OCI-LY3 (cell line): ENCODE measurements around the gene CDH15.

Source experiments
- H2AFZ ChIP-seq: fragments of 200-600, 300-600 bp; shearing (Covaris generic); 2 replicates; pipeline ENCODE4 v1.6.0; 2014; ENCODE audit warnings: antibody characterized with exemption, low read depth, low read length
- H3K27ac ChIP-seq: fragments of 200-600, 300-600 bp; sonication (generic); 2 replicates; pipeline ENCODE4 v1.5.1; 2014; ENCODE audit warnings: mild to moderate bottlenecking, low read length, moderate library complexity, mixed read lengths
- H3K27me3 ChIP-seq: fragments of 200-600, 300-600 bp; sonication (generic); 2 replicates; pipeline ENCODE4 v1.6.1; 2014; ENCODE audit warnings: low read depth, low read length, mixed read lengths
- H3K36me3 ChIP-seq: fragments of 200-600, 300-600 bp; sonication (generic); replicated peaks from 2 replicates; pipeline ENCODE3; 2014; ENCODE audit warnings: low read depth, low read length, mixed read lengths
- H3K4me1 ChIP-seq: fragments of 300-600, 200-600 bp; sonication (generic); 2 replicates; pipeline ENCODE4 v1.6.1; 2014; ENCODE audit warnings: low read length, mixed read lengths
- H3K4me2 ChIP-seq: fragments of 200-600, 300-600 bp; sonication (generic); 2 replicates; pipeline ENCODE4 v1.6.1; 2014; ENCODE audit warnings: low read length, mixed read lengths
- H3K4me3 ChIP-seq: fragments of 300-600, 200-600 bp; sonication (generic); 2 replicates; pipeline ENCODE4 v1.5.1; 2014; ENCODE audit warnings: antibody characterized with exemption, mild to moderate bottlenecking, low read length, moderate library complexity
- H3K79me2 ChIP-seq: fragments of 300-600, 200-600 bp; shearing (Covaris generic); 2 replicates; pipeline ENCODE4 v1.6.1; 2014; ENCODE audit warnings: mild to moderate bottlenecking, low read length, mixed read lengths
- H3K9ac ChIP-seq: fragments of 300-600, 200-600 bp; shearing (Covaris generic); 2 replicates; pipeline ENCODE4 v1.6.0; 2014; ENCODE audit warnings: mild to moderate bottlenecking, low read length, moderate library complexity
- H3K9me3 ChIP-seq: fragments of 200-600, 300-600 bp; shearing (Covaris generic); 2 replicates; pipeline ENCODE4 v1.6.1; 2014; ENCODE audit warnings: low read length, mixed read lengths; ENCODE audit not compliant: insufficient read depth
- H4K20me1 ChIP-seq: fragments of 200-600, 300-600 bp; sonication (generic); 2 replicates; pipeline ENCODE4 v1.6.1; 2016; ENCODE audit warnings: low read length, mixed read lengths; ENCODE audit not compliant: insufficient read depth
- EZH2phosphoT487 ChIP-seq: fragments of 200-600 bp; shearing (Covaris generic); IDR thresholded peaks from 2 replicates; pipeline ENCODE4 v1.6.1; 2018; ENCODE audit warnings: antibody characterized with exemption, mixed run types, low read depth
- TF ChIP-seq, protein P1 (sequence below): fragments of 200-600, 300-600 bp; sonication (generic); IDR thresholded peaks from 2 replicates; pipeline ENCODE4 v1.5.1; 2014; ENCODE audit warnings: antibody characterized with exemption, low read length, low read depth

CDH15 gene

DNA sequence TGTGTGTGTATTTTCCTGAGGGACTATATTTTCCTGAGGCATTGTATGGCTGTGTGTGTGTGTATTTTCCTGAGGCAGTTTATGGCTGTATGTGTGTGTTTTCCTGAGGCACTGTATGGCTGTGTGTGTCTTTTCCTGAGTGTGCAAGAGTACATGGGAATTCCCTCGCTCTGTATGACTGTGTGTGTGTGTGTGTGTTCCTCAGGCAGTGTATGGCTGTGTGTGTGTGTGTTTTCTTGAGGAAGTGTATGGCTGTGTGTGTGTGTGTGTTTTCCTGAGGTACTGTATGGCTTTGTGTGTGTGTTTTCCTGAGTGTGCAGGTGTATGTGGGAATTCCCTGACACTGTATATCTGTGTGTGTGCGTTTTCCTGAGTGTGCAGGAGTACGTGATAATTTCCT, 50.1 kb downstream of the CDH15 start:
- no peak overlapping the region for H3K4me2 ChIP-seq
- no peak overlapping the region for H3K27ac ChIP-seq
- peaks cover 5% of the 10 kb centered on the region; the same call in 1 of the 2 replicates for H3K4me1 ChIP-seq
- no peaks in the 10 kb centered on the region for H3K27me3 ChIP-seq
- TF ChIP-seq, protein P1, sequence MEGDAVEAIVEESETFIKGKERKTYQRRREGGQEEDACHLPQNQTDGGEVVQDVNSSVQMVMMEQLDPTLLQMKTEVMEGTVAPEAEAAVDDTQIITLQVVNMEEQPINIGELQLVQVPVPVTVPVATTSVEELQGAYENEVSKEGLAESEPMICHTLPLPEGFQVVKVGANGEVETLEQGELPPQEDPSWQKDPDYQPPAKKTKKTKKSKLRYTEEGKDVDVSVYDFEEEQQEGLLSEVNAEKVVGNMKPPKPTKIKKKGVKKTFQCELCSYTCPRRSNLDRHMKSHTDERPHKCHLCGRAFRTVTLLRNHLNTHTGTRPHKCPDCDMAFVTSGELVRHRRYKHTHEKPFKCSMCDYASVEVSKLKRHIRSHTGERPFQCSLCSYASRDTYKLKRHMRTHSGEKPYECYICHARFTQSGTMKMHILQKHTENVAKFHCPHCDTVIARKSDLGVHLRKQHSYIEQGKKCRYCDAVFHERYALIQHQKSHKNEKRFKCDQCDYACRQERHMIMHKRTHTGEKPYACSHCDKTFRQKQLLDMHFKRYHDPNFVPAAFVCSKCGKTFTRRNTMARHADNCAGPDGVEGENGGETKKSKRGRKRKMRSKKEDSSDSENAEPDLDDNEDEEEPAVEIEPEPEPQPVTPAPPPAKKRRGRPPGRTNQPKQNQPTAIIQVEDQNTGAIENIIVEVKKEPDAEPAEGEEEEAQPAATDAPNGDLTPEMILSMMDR: no peak
- H4K20me1 ChIP-seq: no peaks in the 10 kb centered on the region
- H3K79me2 ChIP-seq: peaks cover 4% of the 10 kb centered on the region; the same call in 1 of the 2 replicates
- no peaks in the 10 kb centered on the region for H3K9me3 ChIP-seq
- no peak overlapping the region for H2AFZ ChIP-seq
- peaks cover 14% of the 10 kb centered on the region for H3K36me3 ChIP-seq
- H3K9ac ChIP-seq: no peak overlapping the region
- no peak overlapping the region for H3K4me3 ChIP-seq

DNA sequence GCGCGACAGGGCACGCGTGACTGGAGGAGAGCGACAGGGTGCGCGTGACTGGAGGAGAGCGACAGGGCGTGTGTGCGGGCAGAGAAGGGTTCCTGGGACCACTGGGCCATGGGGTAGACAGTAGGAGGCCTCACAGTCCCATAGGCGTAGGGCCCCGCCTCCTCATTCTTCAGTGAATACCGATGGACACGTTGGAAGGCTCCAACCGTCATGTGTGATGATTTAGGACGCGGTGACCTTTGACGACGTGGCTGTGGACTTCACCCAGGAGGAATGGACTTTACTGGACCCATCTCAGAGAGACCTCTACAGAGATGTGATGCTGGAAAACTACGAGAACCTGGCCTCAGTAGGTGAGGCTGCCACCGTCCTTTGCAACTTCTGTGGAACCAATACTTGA, 51.4 kb downstream of the CDH15 start:
- no peak overlapping the region for H3K9ac ChIP-seq
- H3K36me3 ChIP-seq: peaks cover 27% of the 10 kb centered on the region
- H2AFZ ChIP-seq: no peak overlapping the region
- H3K4me3 ChIP-seq: no peak overlapping the region
- no peak for TF ChIP-seq EZH2phosphoT487
- TF ChIP-seq, protein P1: no peak
- H3K4me2 ChIP-seq: no peak overlapping the region
- no peaks in the 10 kb centered on the region for H3K27me3 ChIP-seq
- H4K20me1 ChIP-seq: no peaks in the 10 kb centered on the region
- no peak overlapping the region for H3K27ac ChIP-seq
- peaks cover 2% of the 10 kb centered on the region; the same call in 1 of the 2 replicates for H3K4me1 ChIP-seq
- peaks cover 4% of the 10 kb centered on the region; the same call in 1 of the 2 replicates for H3K79me2 ChIP-seq
- no peaks in the 10 kb centered on the region for H3K9me3 ChIP-seq

DNA sequence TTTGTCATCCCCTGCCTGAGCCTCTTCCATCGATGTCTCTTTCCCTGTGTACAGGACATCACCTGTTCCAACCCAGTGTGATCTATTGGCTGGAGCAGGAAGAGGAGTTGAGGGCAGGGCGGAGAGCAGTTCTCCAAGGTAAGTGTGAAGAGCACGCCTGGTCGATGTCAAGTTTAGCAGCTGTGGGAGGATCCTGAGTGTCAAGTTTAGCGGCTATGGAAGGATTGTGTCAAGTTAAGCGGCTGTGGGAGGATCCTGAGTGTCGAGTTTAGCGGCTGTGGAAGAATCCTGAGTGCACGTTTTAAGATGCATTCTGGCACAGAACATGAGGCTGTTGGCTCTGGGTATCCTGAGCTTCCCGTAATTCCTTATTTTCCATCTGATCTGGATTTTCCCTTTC, 53.1 kb downstream of the CDH15 start:
- Histone ChIP-seq H3K36me3 (peaks cover 37% of the 10 kb centered on the region), H3K9ac (no peak overlapping the region), H3K4me3 (no peak overlapping the region), H3K4me2 (no peak overlapping the region), H4K20me1 (no peaks in the 10 kb centered on the region), H3K4me1 (no peaks in the 10 kb centered on the region), H2AFZ (no peak overlapping the region), H3K79me2 (no peaks in the 10 kb centered on the region), H3K27me3 (no peaks in the 10 kb centered on the region), H3K27ac (no peak overlapping the region), H3K9me3 (no peaks in the 10 kb centered on the region)
- no peak for TF ChIP-seq EZH2phosphoT487
- TF ChIP-seq, protein P1: no peak

DNA sequence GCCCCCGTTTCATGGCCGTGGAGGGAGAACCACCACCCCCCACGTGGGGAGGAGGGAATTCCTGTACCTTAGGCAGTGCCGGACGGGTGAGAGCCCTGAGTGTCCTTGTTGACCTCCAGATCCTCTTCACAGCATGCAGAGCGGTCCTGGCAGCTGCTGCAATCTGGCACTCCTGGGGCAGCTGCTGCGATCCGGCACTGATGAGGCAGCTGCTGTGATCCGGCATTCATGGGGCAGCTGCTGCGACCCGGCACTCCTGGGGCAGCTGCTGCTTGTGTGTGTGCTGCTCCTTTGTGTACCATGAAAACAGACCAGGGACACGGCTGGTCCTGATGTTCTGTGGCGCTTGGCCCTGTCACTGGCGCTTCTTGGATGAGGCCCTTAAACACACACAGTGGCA, 58.7 kb downstream of the CDH15 start:
- TF ChIP-seq, protein P1: no peak
- no peak for TF ChIP-seq EZH2phosphoT487
- no peaks in the 10 kb centered on the region for H3K79me2 ChIP-seq
- H3K4me1 ChIP-seq: no peaks in the 10 kb centered on the region
- no peaks in the 10 kb centered on the region for H4K20me1 ChIP-seq
- H2AFZ ChIP-seq: no peak overlapping the region
- no peaks in the 10 kb centered on the region for H3K27me3 ChIP-seq
- no peaks in the 10 kb centered on the region for H3K9me3 ChIP-seq
- H3K4me2 ChIP-seq: no peak overlapping the region
- H3K36me3 ChIP-seq: peaks cover 50% of the 10 kb centered on the region
- no peak overlapping the region for H3K4me3 ChIP-seq
- H3K27ac ChIP-seq: no peak overlapping the region
- no peak overlapping the region for H3K9ac ChIP-seq
